Measurements from ENCODE around the gene C4orf50. TPM values are rescaled to one million over a fixed set of nuclear protein-coding genes. Genes with fewer than 3 reads are reported as not detected.

Gene C4orf50
- total RNA-seq, 4 donors from 2014 or later = under 0.01 to 0.19 (median 0.09) TPM; not detected in 1

- no peak for TF ChIP-seq CTCF (IDR thresholded peaks at IDR 0.05)
- DNase-seq (ENCODE audit: low spot score) = no peak
- no peak for ATAC-seq (ENCODE audit: low FRiP score)
Observed at GRCh38 chr4:5906191-5906590, 112.0 kb downstream of the C4orf50 start.

- TF ChIP-seq CTCF (IDR thresholded peaks at IDR 0.05) = no peak
- ATAC-seq (ENCODE audit: low FRiP score) (no peak), DNase-seq (ENCODE audit: low spot score) (no peak)
Observed at GRCh38 chr4:5905714-5906113, 112.5 kb downstream of the C4orf50 start.

GRCh38 chr4:5900844-5901243 is 117.4 kb downstream of the C4orf50 start:
- TF ChIP-seq CTCF (IDR thresholded peaks at IDR 0.05) = no peak
- DNase-seq (ENCODE audit: low spot score) = no peak
- no peak for ATAC-seq (ENCODE audit: low FRiP score)

GRCh38 chr4:5899881-5900280 is 118.3 kb downstream of the C4orf50 start:
- ATAC-seq (ENCODE audit: low FRiP score) = no peak
- no peak for TF ChIP-seq CTCF (IDR thresholded peaks at IDR 0.05)

GRCh38 chr4:5899396-5899795 is 118.8 kb downstream of the C4orf50 start:
- TF ChIP-seq CTCF (IDR thresholded peaks at IDR 0.05) = no peak
- ATAC-seq (ENCODE audit: low FRiP score) (no peak), DNase-seq (ENCODE audit: low spot score) (no peak)

More at GRCh38 chr4:5899881-5900280, 118.3 kb downstream of the C4orf50 start:
- DNase-seq (ENCODE audit: low spot score) = no peak

GRCh38 chr4:5897674-5898073 is 120.6 kb downstream of the C4orf50 start:
- ATAC-seq (ENCODE audit: low FRiP score) (no peak), DNase-seq (ENCODE audit: low spot score) (no peak)
- TF ChIP-seq CTCF (IDR thresholded peaks at IDR 0.05) = no peak

- DNase-seq (ENCODE audit: low spot score) (no peak), ATAC-seq (ENCODE audit: low FRiP score) (no peak)
- TF ChIP-seq CTCF (IDR thresholded peaks at IDR 0.05) = no peak
Observed at GRCh38 chr4:5895287-5895686, 122.9 kb downstream of the C4orf50 start.
